ENCODE measurements around the gene TCF7L1. TPM values are rescaled to one million over a fixed set of nuclear protein-coding genes. Genes with fewer than 3 reads are reported as not detected.
"Not testable (repeated sequence)": the region's sequence is repeated elsewhere in the genome, so short reads cannot be mapped to it uniquely, and the experiment has no call there.

Gene TCF7L1
- total RNA-seq, 4 donors from 2014 or later = 0.75 to 2.9 (median 1.1) TPM

DNA sequence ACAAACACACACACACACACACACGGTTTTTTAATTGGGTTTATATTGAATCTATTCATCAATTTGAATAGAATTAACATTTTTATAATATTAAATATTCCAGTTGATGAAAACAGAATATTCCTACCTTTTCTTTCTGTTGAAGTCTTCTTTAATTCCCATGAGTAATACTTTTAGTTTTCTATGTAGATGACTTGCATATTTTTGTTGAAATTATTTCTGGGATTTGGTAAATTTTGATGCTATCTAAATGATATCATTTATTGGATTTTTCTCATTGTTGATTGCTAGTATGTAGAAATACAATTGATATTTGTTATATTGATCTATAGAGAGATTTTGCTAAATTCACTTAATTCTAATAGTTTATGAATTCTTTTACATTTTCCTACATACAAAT lies 12.8 kb upstream of the TCF7L1 start:
- no peak for DNase-seq
- no peaks in the 10 kb centered on the region for H3K27me3 ChIP-seq
- no peak overlapping the region for H3K4me3 ChIP-seq
- H3K36me3 ChIP-seq = no peaks in the 10 kb centered on the region
- no peaks in the 10 kb centered on the region for H3K9me3 ChIP-seq
- in situ Hi-C loops (cut with MboI; ENCODE audit: low pct_ligation_motif_present in 1 of 4, low pct_unique_long_range_greater_than_20kb in 1 of 4, low sequenced_read_pairs in 3 of 4) (no loop called here), intact Hi-C loops (cut with DNase I; ENCODE audit: low total_unique reads) (no loop called here)
- H3K27ac ChIP-seq = no peak overlapping the region
- H3K4me1 ChIP-seq = no peaks in the 10 kb centered on the region
- 33 to 53% methylated on average over 1 of the region's 1 CpG for WGBS, 2 donors (ENCODE audit: low coverage in 1 of 2)
- TF ChIP-seq, protein P1, sequence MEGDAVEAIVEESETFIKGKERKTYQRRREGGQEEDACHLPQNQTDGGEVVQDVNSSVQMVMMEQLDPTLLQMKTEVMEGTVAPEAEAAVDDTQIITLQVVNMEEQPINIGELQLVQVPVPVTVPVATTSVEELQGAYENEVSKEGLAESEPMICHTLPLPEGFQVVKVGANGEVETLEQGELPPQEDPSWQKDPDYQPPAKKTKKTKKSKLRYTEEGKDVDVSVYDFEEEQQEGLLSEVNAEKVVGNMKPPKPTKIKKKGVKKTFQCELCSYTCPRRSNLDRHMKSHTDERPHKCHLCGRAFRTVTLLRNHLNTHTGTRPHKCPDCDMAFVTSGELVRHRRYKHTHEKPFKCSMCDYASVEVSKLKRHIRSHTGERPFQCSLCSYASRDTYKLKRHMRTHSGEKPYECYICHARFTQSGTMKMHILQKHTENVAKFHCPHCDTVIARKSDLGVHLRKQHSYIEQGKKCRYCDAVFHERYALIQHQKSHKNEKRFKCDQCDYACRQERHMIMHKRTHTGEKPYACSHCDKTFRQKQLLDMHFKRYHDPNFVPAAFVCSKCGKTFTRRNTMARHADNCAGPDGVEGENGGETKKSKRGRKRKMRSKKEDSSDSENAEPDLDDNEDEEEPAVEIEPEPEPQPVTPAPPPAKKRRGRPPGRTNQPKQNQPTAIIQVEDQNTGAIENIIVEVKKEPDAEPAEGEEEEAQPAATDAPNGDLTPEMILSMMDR (IDR thresholded peaks at IDR 0.05) = no peak
- TF ChIP-seq EP300 (IDR thresholded peaks at IDR 0.05; ENCODE audit: low read depth) (no peak), POLR2AphosphoS5 (IDR thresholded peaks at IDR 0.05) (no peak), POLR2A (IDR thresholded peaks at IDR 0.05) (no peak)

DNA sequence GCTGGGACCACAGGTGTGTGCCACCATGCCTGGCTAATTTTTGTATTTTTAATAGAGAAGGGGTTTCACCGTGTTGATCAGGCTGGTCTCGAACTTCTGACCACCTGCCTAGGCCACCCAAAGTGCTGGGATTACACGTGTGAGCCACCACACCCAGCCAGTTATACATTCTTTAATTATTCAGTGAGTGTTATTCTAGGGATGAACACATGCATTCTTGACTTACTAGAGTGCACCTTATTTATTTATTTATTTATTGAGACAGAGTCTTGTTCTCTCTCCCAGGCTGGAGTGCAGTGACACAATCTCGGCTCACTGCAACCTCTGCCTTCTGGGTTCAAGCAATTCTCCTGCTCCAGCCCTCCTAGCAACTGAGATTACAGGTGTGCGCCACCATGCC lies 6.7 kb upstream of the TCF7L1 start:
- H3K4me1 ChIP-seq; H3K36me3 ChIP-seq; intact Hi-C loops (cut with DNase I; ENCODE audit: low total_unique reads); H3K9me3 ChIP-seq; H3K4me3 ChIP-seq; H3K27ac ChIP-seq; DNase-seq: not testable (repeated sequence)
- H3K27me3 ChIP-seq = peaks cover 10% of the 10 kb centered on the region
- WGBS, 2 donors (ENCODE audit: low coverage in 1 of 2) = 80 to 84% methylated on average over 2 to 5 of the region's 5 CpGs
- in situ Hi-C loops (cut with MboI; ENCODE audit: low pct_ligation_motif_present in 1 of 4, low pct_unique_long_range_greater_than_20kb in 1 of 4, low sequenced_read_pairs in 3 of 4) = loop anchor here in 1 of 4 donors (25.0 kb wide), 1 partner anchor 161 kb away; no protein-coding TSS in a partner anchor

DNA sequence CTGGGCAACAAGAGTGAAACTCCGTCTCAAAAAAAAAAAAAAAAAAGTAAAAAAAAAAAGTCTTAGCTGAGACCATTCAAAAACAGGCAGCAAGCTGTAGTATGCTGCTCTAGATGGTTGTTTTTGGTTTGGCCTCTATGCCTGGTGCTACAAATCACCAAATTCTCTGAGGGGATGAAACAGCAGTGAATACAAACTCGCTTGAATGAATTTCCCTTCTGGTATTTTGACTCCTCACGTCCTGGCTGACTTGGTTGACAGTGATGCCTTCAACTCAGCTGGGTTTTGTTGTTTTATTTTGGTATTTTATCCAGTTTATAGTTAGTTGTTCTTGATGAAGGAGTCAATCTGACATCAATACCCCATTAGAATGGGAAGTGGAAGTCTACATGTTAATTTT lies 3.3 kb upstream of the TCF7L1 start:
- Histone ChIP-seq H3K27ac (no peak overlapping the region), H3K27me3 (peaks cover 40% of the 10 kb centered on the region), H3K4me1 (peaks cover 0 to 21% (median 11%) of the 10 kb centered on the region in 4 donors), H3K4me3 (no peak overlapping the region), H3K9me3 (no peaks in the 10 kb centered on the region), H3K36me3 (no peaks in the 10 kb centered on the region)
- in situ Hi-C loops (cut with MboI; ENCODE audit: low pct_ligation_motif_present in 1 of 4, low pct_unique_long_range_greater_than_20kb in 1 of 4, low sequenced_read_pairs in 3 of 4) = loop anchor here in 3 of 4 donors (10.0 to 25.0 kb wide), 2 partner anchors 155 to 157 kb away; no protein-coding TSS in a partner anchor
- 46 to 82% methylated on average over 2 to 3 of the region's 3 CpGs for WGBS, 2 donors (ENCODE audit: low coverage in 1 of 2)
- no peak for DNase-seq
- intact Hi-C loops (cut with DNase I; ENCODE audit: low total_unique reads) = loop anchor here (10.0 kb wide), 1 partner anchor 115 kb away; no protein-coding TSS in a partner anchor
- TF ChIP-seq POLR2AphosphoS5 (IDR thresholded peaks at IDR 0.05) (no peak), POLR2A (IDR thresholded peaks at IDR 0.05) (no peak), EP300 (IDR thresholded peaks at IDR 0.05; ENCODE audit: low read depth) (no peak)
- TF ChIP-seq, protein P1 (IDR thresholded peaks at IDR 0.05) = no peak

DNA sequence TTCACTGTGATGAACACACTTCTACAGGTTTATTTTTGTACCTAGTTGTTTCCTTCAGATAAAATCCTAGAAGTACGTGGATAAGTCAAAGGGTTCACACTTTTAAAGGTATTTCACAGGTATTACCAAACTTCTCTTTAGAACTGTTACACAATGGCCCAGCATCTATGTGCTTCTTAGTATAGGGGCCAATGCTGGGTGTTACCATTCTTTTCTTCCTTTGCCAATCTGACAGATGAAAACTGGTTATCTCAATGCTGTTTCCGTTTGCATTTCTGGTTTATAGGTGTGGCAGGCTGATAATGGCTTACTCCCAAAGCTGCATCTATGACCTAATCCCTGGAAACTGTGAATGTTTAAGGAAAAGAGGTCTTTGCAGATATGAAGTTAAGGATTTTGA lies 2.8 kb upstream of the TCF7L1 start:
- H3K27me3 ChIP-seq = peaks cover 45% of the 10 kb centered on the region
- no peak for DNase-seq
- no peak overlapping the region for H3K4me3 ChIP-seq
- intact Hi-C loops (cut with DNase I; ENCODE audit: low total_unique reads) = loop anchor here (10.0 kb wide), 1 partner anchor 114 kb away; no protein-coding TSS in a partner anchor
- H3K9me3 ChIP-seq = no peaks in the 10 kb centered on the region
- peaks cover 0 to 23% (median 15%) of the 10 kb centered on the region in 4 donors for H3K4me1 ChIP-seq
- no peak overlapping the region for H3K27ac ChIP-seq
- 45 to 52% methylated on average over 2 of the region's 2 CpGs for WGBS, 2 donors (ENCODE audit: low coverage in 1 of 2)
- no peaks in the 10 kb centered on the region for H3K36me3 ChIP-seq
- TF ChIP-seq POLR2AphosphoS5 (IDR thresholded peaks at IDR 0.05) = no peak
- TF ChIP-seq, protein P1 (IDR thresholded peaks at IDR 0.05) = no peak
- TF ChIP-seq POLR2A (IDR thresholded peaks at IDR 0.05) = no peak
- TF ChIP-seq EP300 (IDR thresholded peaks at IDR 0.05; ENCODE audit: low read depth) = no peak
- in situ Hi-C loops (cut with MboI; ENCODE audit: low pct_ligation_motif_present in 1 of 4, low pct_unique_long_range_greater_than_20kb in 1 of 4, low sequenced_read_pairs in 3 of 4) = loop anchor here in 3 of 4 donors (10.0 to 25.0 kb wide), 2 partner anchors 154 to 157 kb away; no protein-coding TSS in a partner anchor

DNA sequence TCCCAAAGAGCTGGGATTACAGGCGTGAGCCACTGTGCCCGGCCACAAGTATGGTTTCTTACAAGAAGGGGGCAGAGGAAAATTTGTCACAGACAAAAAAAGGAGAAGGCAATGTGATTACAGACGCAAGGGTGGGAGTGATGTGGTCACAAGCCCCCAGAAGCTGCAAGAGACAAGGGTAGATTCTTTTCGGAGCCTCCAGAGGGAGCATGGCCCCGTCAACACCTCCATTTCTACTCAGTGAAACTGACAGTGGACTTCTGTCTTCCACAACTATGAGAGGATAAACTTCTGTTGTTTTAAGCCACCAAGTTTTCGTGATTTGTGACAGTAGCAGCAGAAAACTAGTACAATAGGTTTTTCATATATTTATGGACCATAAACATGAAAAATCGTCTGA lies 2.1 kb upstream of the TCF7L1 start:
- Histone ChIP-seq H3K4me1 (peaks cover 0 to 26% (median 15%) of the 10 kb centered on the region in 4 donors), H3K4me3 (no peak overlapping the region), H3K9me3 (no peaks in the 10 kb centered on the region), H3K27ac (no peak overlapping the region), H3K27me3 (peaks cover 47% of the 10 kb centered on the region), H3K36me3 (no peaks in the 10 kb centered on the region)
- in situ Hi-C loops (cut with MboI; ENCODE audit: low pct_ligation_motif_present in 1 of 4, low pct_unique_long_range_greater_than_20kb in 1 of 4, low sequenced_read_pairs in 3 of 4) (loop anchor here in 3 of 4 donors (10.0 to 25.0 kb wide), 2 partner anchors 154 to 156 kb away; no protein-coding TSS in a partner anchor), intact Hi-C loops (cut with DNase I; ENCODE audit: low total_unique reads) (loop anchor here (10.0 kb wide), 1 partner anchor 114 kb away; no protein-coding TSS in a partner anchor)
- 26 to 37% methylated on average over 5 to 7 of the region's 7 CpGs for WGBS, 2 donors (ENCODE audit: low coverage in 1 of 2)
- DNase-seq = no peak
- TF ChIP-seq POLR2A (IDR thresholded peaks at IDR 0.05) = no peak
- TF ChIP-seq, protein P1 (IDR thresholded peaks at IDR 0.05) = peak in 4 of 5 experiments; percentile 11 to 33 (median 23)
